Measurements from ENCODE around the gene C8B. TPM values are rescaled to one million over a fixed set of nuclear protein-coding genes. Genes with fewer than 3 reads are reported as not detected.

Gene C8B
- total and polyA plus RNA-seq, 2 experiments from 2014 or later = not detected

GRCh38 chr1:56905667-56906066, 60.1 kb downstream of the C8B start:
- in situ Hi-C loops (cut with MboI) = no loop called here
- Histone ChIP-seq H3K4me2 (ENCODE audit: unreplicated experiment) (no peak overlapping the region), H3K9me2 (ENCODE audit: insufficient read depth) (no peaks in the 10 kb centered on the region; the same call in 1 of the 2 replicates), H3K36me3 (ENCODE audit: low read depth) (no peaks in the 10 kb centered on the region), H2AFZ (no peak overlapping the region), H4K20me1 (ENCODE audit: insufficient read depth) (no peaks in the 10 kb centered on the region), H3F3A (ENCODE audit: insufficient read depth) (peaks cover 20% of the 10 kb centered on the region; the same call in 1 of the 2 replicates), H3K4me1 (ENCODE audit: insufficient read depth) (peaks cover 32% of the 10 kb centered on the region), H3K79me2 (ENCODE audit: insufficient read depth) (no peaks in the 10 kb centered on the region), H3K27me3 (replicated peaks; ENCODE audit: insufficient read depth) (no peaks in the 10 kb centered on the region), H3K9ac (no peak overlapping the region), H3K4me3 (no peak overlapping the region), H3K27ac (no peak overlapping the region), H3K9me3 (ENCODE audit: low read depth) (no peaks in the 10 kb centered on the region)
- WGBS, 2 experiments (ENCODE audit: low coverage in 1 of 2, low lambda C conversion rate in 2 of 2, missing lambda C conversion rate in 2 of 2) = 84% methylated on average over 3 of the region's 3 CpGs
- no peak for DNase-seq
- TF ChIP-seq EZH2 (IDR thresholded peaks at IDR 0.05; ENCODE audit: insufficient read depth, poor library complexity, severe bottlenecking) (no peak), EZH2phosphoT487 (IDR thresholded peaks at IDR 0.05; ENCODE audit: insufficient read depth, low read depth) (no peak)

GRCh38 chr1:56904663-56905397, 61.0 kb downstream of the C8B start:
- no peak overlapping the region for H3K4me3 ChIP-seq
- no peak overlapping the region for H3K27ac ChIP-seq
- H3K9me3 ChIP-seq (ENCODE audit: low read depth) = no peaks in the 10 kb centered on the region
- TF ChIP-seq EZH2 (IDR thresholded peaks at IDR 0.05; ENCODE audit: insufficient read depth, poor library complexity, severe bottlenecking) = no peak
- no peak for TF ChIP-seq EZH2phosphoT487 (IDR thresholded peaks at IDR 0.05; ENCODE audit: insufficient read depth, low read depth)
- in situ Hi-C loops (cut with MboI) = no loop called here
- H3K4me2 ChIP-seq (ENCODE audit: unreplicated experiment) = no peak overlapping the region
- no peaks in the 10 kb centered on the region for H3K36me3 ChIP-seq (ENCODE audit: low read depth)
- H3K9me2 ChIP-seq (ENCODE audit: insufficient read depth) = no peaks in the 10 kb centered on the region; the same call in 1 of the 2 replicates
- H2AFZ ChIP-seq = no peak overlapping the region
- H3K79me2 ChIP-seq (ENCODE audit: insufficient read depth) = no peaks in the 10 kb centered on the region
- peaks cover 27% of the 10 kb centered on the region for H3K4me1 ChIP-seq (ENCODE audit: insufficient read depth)
- H4K20me1 ChIP-seq (ENCODE audit: insufficient read depth) = no peaks in the 10 kb centered on the region
- H3F3A ChIP-seq (ENCODE audit: insufficient read depth) = peaks cover 16% of the 10 kb centered on the region; the same call in 1 of the 2 replicates
- peak; percentile 21 for DNase-seq
- 50 to 52% methylated on average over 2 of the region's 2 CpGs for WGBS, 2 experiments (ENCODE audit: low coverage in 1 of 2, low lambda C conversion rate in 2 of 2, missing lambda C conversion rate in 2 of 2)
- no peak overlapping the region for H3K9ac ChIP-seq
- H3K27me3 ChIP-seq (replicated peaks; ENCODE audit: insufficient read depth) = no peaks in the 10 kb centered on the region

DNA sequence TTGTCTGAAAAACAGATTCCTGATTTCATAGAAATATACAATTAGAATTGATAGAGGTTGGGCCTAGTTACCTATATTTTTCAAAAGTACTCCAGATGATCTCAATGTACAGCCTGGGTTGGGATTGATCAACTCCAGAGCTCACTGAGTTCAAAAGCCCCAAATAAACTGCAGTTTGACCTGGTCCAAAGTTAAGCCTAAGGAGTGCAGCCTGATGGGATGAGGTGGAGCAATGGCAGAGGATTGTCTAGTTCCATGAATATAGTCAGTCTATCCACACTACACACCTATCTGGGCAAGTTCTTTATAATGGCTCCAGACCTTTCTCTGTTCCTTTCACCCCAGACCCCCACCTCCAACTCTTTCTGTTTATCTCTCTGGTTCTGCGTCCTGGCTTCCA, 62.0 kb downstream of the C8B start:
- H3K9me3 ChIP-seq (ENCODE audit: low read depth) = no peaks in the 10 kb centered on the region
- TF ChIP-seq EZH2phosphoT487 (IDR thresholded peaks at IDR 0.05; ENCODE audit: insufficient read depth, low read depth) (no peak), EZH2 (IDR thresholded peaks at IDR 0.05; ENCODE audit: insufficient read depth, poor library complexity, severe bottlenecking) (no peak)
- H3K4me3 ChIP-seq = no peak overlapping the region
- in situ Hi-C loops (cut with MboI) = no loop called here
- H3K79me2 ChIP-seq (ENCODE audit: insufficient read depth) = no peaks in the 10 kb centered on the region
- H3K4me1 ChIP-seq (ENCODE audit: insufficient read depth) = peaks cover 17% of the 10 kb centered on the region
- no peaks in the 10 kb centered on the region for H4K20me1 ChIP-seq (ENCODE audit: insufficient read depth)
- no peak overlapping the region for H3K27ac ChIP-seq
- H3K27me3 ChIP-seq (replicated peaks; ENCODE audit: insufficient read depth) = no peaks in the 10 kb centered on the region
- no peaks in the 10 kb centered on the region; the same call in 1 of the 2 replicates for H3K9me2 ChIP-seq (ENCODE audit: insufficient read depth)
- H2AFZ ChIP-seq = no peak overlapping the region
- no peak for DNase-seq
- H3K36me3 ChIP-seq (ENCODE audit: low read depth) = no peaks in the 10 kb centered on the region
- no peak overlapping the region for H3K9ac ChIP-seq
- 96 to 97% methylated on average over 1 of the region's 1 CpG for WGBS, 2 experiments (ENCODE audit: low coverage in 1 of 2, low lambda C conversion rate in 2 of 2, missing lambda C conversion rate in 2 of 2)
- no peak overlapping the region for H3K4me2 ChIP-seq (ENCODE audit: unreplicated experiment)
- H3F3A ChIP-seq (ENCODE audit: insufficient read depth) = peaks cover 7% of the 10 kb centered on the region; the same call in 1 of the 2 replicates

DNA sequence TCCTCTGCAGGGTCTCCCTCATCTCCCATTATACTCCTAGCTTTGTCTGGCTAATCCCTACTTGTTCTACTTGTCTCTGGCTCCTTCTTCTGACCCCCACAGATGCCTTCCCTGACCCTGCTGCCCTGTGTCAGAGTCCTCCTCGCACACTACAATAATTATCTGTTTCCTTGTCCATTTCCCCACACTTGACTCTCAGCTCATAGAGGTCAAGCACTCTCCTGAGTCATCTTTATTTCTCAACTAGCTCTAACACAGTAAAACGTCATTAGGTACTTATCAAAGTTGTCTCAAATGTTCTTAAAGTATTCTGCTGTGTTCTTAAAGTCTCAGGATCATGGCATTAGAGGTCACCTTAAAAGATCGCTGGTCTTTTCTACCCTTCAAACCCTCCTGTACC, 64.1 kb downstream of the C8B start:
- H3K36me3 ChIP-seq (ENCODE audit: low read depth) = no peaks in the 10 kb centered on the region
- peak; percentile 72 for DNase-seq
- WGBS, 2 experiments (ENCODE audit: low coverage in 1 of 2, low lambda C conversion rate in 2 of 2, missing lambda C conversion rate in 2 of 2) = 35 to 37% methylated on average over 3 of the region's 3 CpGs

More for the DNA sequence above, 64.1 kb downstream of the C8B start:
- Histone ChIP-seq H3K27me3 (replicated peaks; ENCODE audit: insufficient read depth) (no peaks in the 10 kb centered on the region), H3K4me2 (ENCODE audit: unreplicated experiment) (no peak overlapping the region), H3K4me3 (no peak overlapping the region), H3F3A (ENCODE audit: insufficient read depth) (no peaks in the 10 kb centered on the region), H3K9me2 (ENCODE audit: insufficient read depth) (no peaks in the 10 kb centered on the region), H3K27ac (no peak overlapping the region), H4K20me1 (ENCODE audit: insufficient read depth) (no peaks in the 10 kb centered on the region), H3K4me1 (ENCODE audit: insufficient read depth) (peaks cover 8% of the 10 kb centered on the region; the same call in 1 of the 2 replicates), H3K9me3 (ENCODE audit: low read depth) (no peaks in the 10 kb centered on the region), H3K9ac (no peak overlapping the region), H3K79me2 (ENCODE audit: insufficient read depth) (no peaks in the 10 kb centered on the region), H2AFZ (no peak overlapping the region)
- TF ChIP-seq EZH2phosphoT487 (IDR thresholded peaks at IDR 0.05; ENCODE audit: insufficient read depth, low read depth) = no peak
- TF ChIP-seq EZH2 (IDR thresholded peaks at IDR 0.05; ENCODE audit: insufficient read depth, poor library complexity, severe bottlenecking) = no peak
- in situ Hi-C loops (cut with MboI) = no loop called here
